MM.1S (cell line): ENCODE results near the gene ADARB1.

Source experiments
- CTCF ChIP-seq: fragments of 300-600 bp; sonication (generic); IDR thresholded peaks from 2 replicates; pipeline ENCODE4 v1.5.1; 2016; ENCODE audit warnings: antibody characterized with exemption, low read length, mixed read lengths
- EZH2 ChIP-seq: fragments of 300-600 bp; sonication (generic); optimal IDR thresholded peaks from 2 replicates; pipeline ENCODE3; 2017; ENCODE audit warnings: low read depth, mild to moderate bottlenecking, antibody characterized with exemption, low read length, mixed read lengths
- EZH2phosphoT487 ChIP-seq: fragments of 300-600 bp; sonication (generic); IDR thresholded peaks from 2 replicates; pipeline ENCODE4 v1.6.1; 2018; ENCODE audit warnings: antibody characterized with exemption, low read length

DNA sequence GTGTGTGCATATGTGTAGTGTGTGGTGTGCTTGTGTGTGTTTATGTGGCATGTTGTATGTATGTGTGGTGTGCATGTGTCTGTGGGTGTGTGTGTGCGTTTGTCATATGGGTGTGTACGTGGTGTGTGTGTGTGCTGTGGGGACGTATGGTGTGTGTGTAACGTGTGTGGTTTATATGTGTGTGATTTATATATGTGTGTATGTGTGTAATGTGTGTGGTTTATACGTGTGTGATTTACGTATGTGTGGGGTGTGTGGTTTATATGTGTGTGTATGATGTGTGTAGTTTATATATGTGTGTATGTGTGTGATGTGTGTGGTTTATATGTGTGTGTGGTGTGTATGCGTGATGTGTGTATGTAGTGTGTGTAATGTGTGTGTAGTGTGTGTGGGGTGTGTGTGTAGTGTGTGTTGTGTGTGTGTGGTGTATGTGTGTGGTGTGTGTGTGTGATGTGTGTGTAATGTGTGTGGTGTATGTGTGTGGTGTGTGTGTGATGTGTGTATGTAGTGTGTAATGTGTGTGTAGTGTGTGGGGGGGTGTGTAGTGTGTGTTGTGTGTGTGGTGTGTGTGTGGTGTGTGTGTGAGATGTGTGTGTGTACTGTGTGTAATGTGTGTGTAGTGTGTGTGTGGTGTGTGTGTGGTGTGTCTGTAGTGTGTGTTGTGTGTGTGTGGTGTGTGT, 32.3 kb upstream of the ADARB1 start:
- TF ChIP-seq CTCF (no peak), EZH2 (no peak), EZH2phosphoT487 (no peak)
